Heart left ventricle (tissue), 13 donors: ENCODE data around the gene D2HGDH.

Source experiments
- POLR2A ChIP-seq, 2 donors: fragments of 450-650 bp; IDR thresholded peaks; one replicate each; pipeline ENCODE4 v1.6.1; 2017; ENCODE audit warnings: antibody characterized with exemption in 2 of 2, mild to moderate bottlenecking in 2 of 2, moderate library complexity in 2 of 2
- TF ChIP-seq, protein P1 (sequence below), 12 donors: fragments of 200-600 bp; sonication (generic) in 4 of 12; IDR thresholded peaks; one replicate each; pipeline versions ENCODE4 v1.5.0 to v1.8.0; 2018 to 2022; ENCODE audit warnings: antibody characterized with exemption in 12 of 12, mild to moderate bottlenecking in 5 of 12
- donor health status: ischemic (EF 13 %, LVEDD 7.1; RV severe dilation, severe dysfunction).
- donor health status: DM: no; HTN: yes; CAD: no.
- donor health status: DM: no; HTN: no; CAD: no.
- donor health status: ischemic (EF 25% LVEDD 6.9; RV normal size, moderate dysfunction).
- donor health status: ischemic (EF 25% LVEDD 5.7; RV mildly dilated, moderate dysfunction).
- donor health status: ischemic (EF 35%, LVEDD 5.7; RV mildly dilated, moderate dysfunction).
- donor health status: nonischemic (EF 11% LVEDD 7.7; RV severe dilation, severe dysfunction).
- donor health status: DM: yes; HTN: yes; CAD: no.
- donor health status: PGD.
- donor health status: ischemic (EF 29% LVEDD 5.4; RV normal size, mild dysfunction).
- donor health status: nonischemic (EF 23%, LVEDD 6.1; RV moderate dilation, normal function).

- TF ChIP-seq, protein P1, sequence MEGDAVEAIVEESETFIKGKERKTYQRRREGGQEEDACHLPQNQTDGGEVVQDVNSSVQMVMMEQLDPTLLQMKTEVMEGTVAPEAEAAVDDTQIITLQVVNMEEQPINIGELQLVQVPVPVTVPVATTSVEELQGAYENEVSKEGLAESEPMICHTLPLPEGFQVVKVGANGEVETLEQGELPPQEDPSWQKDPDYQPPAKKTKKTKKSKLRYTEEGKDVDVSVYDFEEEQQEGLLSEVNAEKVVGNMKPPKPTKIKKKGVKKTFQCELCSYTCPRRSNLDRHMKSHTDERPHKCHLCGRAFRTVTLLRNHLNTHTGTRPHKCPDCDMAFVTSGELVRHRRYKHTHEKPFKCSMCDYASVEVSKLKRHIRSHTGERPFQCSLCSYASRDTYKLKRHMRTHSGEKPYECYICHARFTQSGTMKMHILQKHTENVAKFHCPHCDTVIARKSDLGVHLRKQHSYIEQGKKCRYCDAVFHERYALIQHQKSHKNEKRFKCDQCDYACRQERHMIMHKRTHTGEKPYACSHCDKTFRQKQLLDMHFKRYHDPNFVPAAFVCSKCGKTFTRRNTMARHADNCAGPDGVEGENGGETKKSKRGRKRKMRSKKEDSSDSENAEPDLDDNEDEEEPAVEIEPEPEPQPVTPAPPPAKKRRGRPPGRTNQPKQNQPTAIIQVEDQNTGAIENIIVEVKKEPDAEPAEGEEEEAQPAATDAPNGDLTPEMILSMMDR (IDR thresholded peaks at IDR 0.05), result no peak
- no peak for TF ChIP-seq POLR2A (IDR thresholded peaks at IDR 0.05)
Measured at GRCh38 chr2:241812730-241813643, 78.6 kb downstream of the D2HGDH start.
